ENCODE results near the gene HSPB9.
"Not testable (repeated sequence)": the region's sequence is repeated elsewhere in the genome, so short reads cannot be mapped to it uniquely, and the experiment has no call there.

The HSPB9 gene

DNA sequence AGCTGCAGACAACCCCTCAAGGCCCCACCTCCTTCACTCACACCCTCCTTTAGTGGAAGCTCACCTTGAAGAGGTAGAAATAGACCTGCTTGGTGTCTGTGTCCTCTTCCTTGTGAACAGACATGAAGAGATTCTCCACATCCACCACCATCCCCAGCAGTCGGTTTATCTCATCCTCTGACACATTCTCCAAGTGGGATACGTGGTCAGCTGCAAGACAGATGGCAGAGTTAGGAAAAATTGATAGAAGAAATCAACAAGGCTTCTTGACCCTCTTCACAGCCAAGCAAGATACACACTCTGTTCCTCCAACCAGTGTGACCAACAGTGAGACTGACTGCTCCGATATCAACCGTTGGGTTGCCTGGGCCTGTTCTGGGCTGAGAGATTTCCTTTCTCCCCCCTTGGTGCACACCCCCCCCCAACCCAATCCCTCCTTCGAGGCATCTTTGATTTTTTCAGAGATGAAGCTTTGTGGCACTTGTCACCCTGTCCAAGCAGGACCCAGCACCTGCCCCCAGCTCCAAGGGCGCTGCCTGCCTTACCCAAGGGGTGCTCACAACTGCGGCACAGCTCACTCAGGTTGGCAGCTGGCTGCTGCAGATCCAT lies 2.3 kb upstream of the HSPB9 start:
- DNase-seq, result peak; percentile 27

- peak; percentile 87 for DNase-seq
Measured at GRCh38 chr17:42120770-42121769, 1.5 kb upstream of the HSPB9 start, which contains the start of gene KAT2A. Gene KAT2A (minus strand): TSS chr17:42121367. CDS start chr17:42121304, 63 bp downstream.

DNA sequence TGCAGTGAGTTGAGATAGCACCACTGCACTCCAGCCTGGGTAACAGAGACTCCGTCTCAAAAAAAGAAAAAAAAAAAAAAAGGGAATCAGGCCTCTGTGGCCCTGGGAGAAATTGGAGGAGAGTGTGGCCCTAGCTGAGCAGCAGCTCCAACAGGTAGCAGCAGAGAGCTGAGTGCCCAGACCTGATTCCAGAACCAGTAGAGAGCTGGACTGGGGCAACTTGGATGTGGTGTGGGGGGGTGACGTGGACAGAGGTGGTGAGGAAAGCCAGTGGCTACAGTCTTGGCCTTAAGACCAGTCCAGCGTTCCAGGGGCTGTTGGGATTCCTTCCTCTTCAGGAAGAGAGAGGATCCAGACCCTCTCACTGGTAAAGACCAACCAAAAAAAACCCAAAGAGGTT lies 1.7 kb downstream of the HSPB9 start:
- no peak for DNase-seq

GRCh38 chr17:42125565-42125964 lies 3.0 kb downstream of the HSPB9 start:
- no peak for DNase-seq

DNA sequence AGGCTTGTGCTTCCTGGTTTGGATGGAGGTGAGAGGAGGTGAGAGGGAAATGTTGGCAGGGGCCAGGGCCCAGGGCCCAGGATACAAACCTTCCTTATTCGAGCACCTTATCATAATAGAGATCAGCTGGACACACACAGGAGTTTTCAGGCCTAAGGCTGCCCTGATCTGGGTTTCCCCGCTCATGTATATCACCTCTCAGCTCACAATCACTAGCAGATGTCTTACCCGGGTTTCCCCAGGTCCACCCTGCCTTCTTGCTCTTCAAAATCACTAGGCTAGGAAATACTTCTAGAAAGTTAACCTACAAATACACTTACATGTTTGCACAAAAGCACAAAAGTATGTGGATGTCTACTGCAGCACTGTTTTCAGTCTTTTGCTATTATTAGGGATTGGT lies 4.2 kb downstream of the HSPB9 start:
- no peak for DNase-seq

DNA sequence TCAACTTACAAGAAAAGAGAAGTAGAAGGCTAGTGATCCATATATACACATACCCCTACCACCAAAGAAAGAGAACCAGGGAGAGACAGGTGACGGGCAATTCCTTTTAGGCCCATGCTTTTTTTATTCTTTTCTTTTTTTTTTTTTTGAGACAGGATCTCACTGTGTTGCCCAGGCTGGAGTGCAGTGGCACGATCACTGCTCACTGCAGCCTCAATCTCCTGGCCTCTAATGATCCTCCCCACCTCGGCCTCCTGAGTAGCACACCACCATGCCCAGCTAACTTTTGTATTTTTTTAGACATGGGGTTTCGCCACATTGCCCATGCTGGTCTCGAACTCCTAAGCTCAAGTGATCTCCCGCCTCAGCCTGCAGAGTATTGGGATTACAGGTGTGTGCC lies 4.8 kb downstream of the HSPB9 start:
- DNase-seq, result no peak

- no peak for DNase-seq
Measured at GRCh38 chr17:42129109-42129837, 6.7 kb downstream of the HSPB9 start.

GRCh38 chr17:42130310-42130936 lies 7.8 kb downstream of the HSPB9 start:
- no peak for DNase-seq

DNA sequence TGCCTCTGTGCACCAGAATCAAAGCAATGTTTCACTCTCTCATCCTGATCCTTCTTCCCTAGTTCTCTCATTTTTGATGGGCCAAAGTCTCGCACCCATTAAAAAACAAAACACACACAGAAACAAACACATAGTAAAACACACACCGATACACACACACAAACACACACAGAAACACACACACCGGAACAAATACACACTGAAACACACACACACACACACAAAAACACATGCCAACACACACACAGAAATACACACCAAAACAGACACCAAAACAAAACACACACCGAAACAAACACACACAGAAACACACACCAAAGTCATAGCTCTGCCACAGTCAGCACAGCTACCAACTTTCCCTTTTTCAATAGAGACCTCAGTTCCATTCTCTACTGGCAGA lies 8.6 kb downstream of the HSPB9 start:
- DNase-seq, result no peak

DNA sequence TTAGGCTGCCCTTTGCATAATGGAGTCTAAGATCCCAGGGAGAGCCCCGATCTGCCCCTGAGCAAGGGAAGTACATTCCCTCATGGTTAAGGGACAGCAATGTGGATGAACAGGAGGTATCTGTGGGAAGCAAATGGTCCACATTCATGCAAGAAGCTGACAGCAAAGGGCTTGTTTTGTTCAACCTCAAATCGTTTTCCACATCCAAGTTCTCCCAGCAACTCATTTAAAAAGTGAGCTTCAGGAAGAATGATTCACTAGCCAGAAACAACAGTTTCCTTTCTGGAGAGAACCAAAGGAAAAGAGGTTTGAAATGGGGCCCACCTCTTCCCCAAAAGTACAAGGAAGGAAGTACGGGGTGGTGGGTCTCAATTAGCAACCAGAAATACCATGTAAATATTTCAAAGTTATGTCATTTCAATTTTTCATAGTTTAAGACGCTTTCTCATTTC lies 9.4 kb downstream of the HSPB9 start:
- DNase-seq, result no peak

DNA sequence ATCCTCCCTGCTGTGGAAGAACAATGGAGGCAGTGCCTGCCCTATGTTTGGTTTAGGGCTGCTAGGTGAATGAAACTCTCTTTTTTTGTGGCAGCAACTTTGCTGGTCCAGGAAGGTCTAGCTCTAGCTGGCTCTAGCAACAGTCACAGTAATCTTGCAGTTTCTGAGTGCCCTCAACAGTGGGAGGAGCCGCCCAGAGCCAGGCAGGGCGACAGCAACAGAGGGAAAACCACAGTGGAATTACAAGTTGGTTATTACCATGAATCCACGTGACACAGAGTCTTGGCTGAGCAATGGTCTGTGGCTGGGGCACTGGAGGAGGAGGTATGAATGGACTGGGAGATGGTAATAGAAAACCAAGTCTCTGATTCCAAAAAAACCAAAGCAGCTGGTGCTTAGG lies 10.3 kb downstream of the HSPB9 start:
- DNase-seq, result peak; percentile 64

DNA sequence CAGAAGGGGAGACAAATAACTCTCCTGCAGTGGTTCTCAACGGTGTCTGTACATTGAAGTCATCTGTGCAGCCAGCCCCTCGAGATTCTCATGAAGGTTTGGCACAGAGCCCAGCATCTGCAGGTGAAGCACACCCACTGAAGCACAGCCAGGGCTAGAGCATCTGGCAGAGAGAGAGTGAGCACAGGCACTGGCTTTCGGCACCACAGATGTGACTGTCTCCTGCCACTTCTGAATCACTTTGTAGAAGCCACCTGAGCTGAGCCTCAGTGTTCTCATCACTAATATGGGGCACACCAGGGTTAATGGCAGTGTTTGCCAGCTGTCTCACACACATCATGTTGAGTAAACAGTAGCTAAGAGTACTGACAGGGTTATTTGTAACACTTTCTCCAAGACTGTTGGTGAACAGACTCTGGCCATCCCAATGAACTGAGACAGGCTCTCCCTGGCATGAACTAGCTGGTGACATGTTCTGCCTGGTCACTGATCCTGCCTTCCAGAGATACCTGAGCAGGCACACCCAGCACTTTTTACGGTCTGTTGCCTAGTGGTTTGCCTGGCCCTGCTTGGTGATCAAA lies 10.9 kb downstream of the HSPB9 start:
- DNase-seq, result peak; percentile 42

DNA sequence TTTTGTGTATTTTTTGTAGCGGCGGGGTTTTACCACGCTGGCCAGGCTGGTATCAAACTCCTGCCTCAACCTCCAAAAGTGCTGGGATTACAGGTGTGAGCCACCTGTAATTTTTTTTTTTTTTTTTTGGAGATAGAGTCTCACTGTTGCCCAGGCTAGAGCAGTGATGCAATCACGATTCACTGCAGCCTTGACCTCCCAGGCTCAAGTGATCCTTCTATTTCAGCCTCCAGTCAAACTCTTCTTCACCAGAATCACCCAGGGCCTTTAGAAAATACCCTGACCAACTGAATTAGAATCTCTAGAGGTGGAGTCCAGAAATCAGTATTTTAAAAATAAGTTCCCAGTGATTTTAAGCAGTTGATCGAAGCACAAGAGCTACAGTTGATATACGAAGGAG lies 12.5 kb downstream of the HSPB9 start:
- no peak for DNase-seq

GRCh38 chr17:42135664-42136653 lies 13.4 kb downstream of the HSPB9 start:
- DNase-seq, result no peak

GRCh38 chr17:42136654-42137051 lies 14.0 kb downstream of the HSPB9 start:
- DNase-seq, result no peak

- no peak for DNase-seq
Measured at GRCh38 chr17:42138749-42139492, 16.3 kb downstream of the HSPB9 start.

DNA sequence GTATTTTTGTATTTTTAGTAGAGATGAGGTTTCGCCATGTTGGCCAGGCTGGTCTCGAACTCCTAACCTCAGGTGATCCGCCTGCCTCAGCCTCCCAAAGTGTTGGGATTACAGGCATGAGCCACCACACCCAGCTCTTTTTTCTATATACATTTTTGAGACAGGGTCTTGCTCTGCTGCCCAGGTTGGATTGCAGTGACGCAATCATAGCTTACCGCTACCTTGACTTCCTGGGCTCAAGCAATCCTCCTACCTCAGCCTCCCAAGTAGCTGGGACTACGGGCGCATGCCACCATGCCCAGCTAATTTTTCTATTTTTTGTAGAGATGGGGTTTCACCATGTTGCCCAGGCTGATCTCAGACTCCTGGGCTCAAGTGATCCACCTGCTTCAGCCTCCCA lies 18.1 kb downstream of the HSPB9 start:
- not testable (repeated sequence) for DNase-seq

GRCh38 chr17:42141382-42141781 lies 18.8 kb downstream of the HSPB9 start:
- DNase-seq, result no peak

GRCh38 chr17:42142371-42142896 lies 19.8 kb downstream of the HSPB9 start:
- DNase-seq, result no peak

- not testable (repeated sequence) for DNase-seq
Measured at GRCh38 chr17:42143138-42143537, 20.5 kb downstream of the HSPB9 start.

All from activated CD4-positive, alpha-beta T cell treated with anti-CD3 and anti-CD28 coated beads for 48 hours (primary cell).